Esophagus (tissue), 2 donors: ENCODE data around the gene VPS11. TPM values are rescaled to one million over a fixed set of nuclear protein-coding genes. Genes with fewer than 3 reads are reported as not detected.

Experiments
- H3K27ac ChIP-seq, 2 donors: one replicate each; pipeline ENCODE4 v1.5.1; 2013; ENCODE audit warnings: low read depth in 2 of 2, mild to moderate bottlenecking in 2 of 2, inconsistent platforms in 1 of 2, low read length in 1 of 2, moderate library complexity in 1 of 2
- H3K27me3 ChIP-seq, 2 donors: one replicate each; pipeline ENCODE4 v1.6.1; 2013; ENCODE audit warnings: low read length in 2 of 2, control low read depth in 1 of 2, mild to moderate bottlenecking in 1 of 2; ENCODE audit not compliant: insufficient read depth in 2 of 2, control insufficient read depth in 1 of 2
- H3K36me3 ChIP-seq, 2 donors: one replicate each; pipeline ENCODE4 v1.6.1; 2013; ENCODE audit warnings: low read length in 1 of 2; ENCODE audit not compliant: control insufficient read depth in 2 of 2, insufficient read depth in 2 of 2
- H3K4me1 ChIP-seq, 2 donors: one replicate each; pipeline ENCODE4 v1.6.1; 2013; ENCODE audit warnings: low read length in 1 of 2; ENCODE audit not compliant: control insufficient read depth in 2 of 2, insufficient read depth in 2 of 2
- H3K4me3 ChIP-seq, 2 donors: one replicate each; pipeline ENCODE4 v1.5.1; 2013; ENCODE audit warnings: low read length in 2 of 2, mild to moderate bottlenecking in 2 of 2, low read depth in 1 of 2, moderate library complexity in 1 of 2
- H3K9me3 ChIP-seq, 2 donors: one replicate each; pipeline ENCODE4 v1.6.1; 2013; ENCODE audit warnings: mild to moderate bottlenecking in 2 of 2, low read depth in 1 of 2, low read length in 1 of 2, moderate library complexity in 1 of 2; ENCODE audit not compliant: control insufficient read depth in 2 of 2, insufficient read depth in 1 of 2
- WGBS, 2 donors: extraction: QIAGEN DNeasy Blood & Tissue Kit; methylation state at CpG; one replicate each; pipeline ENCODE4 v1.1.7; 2013; 5-methylcytosine and 5-hydroxymethylcytosine counted together
- polyA plus RNA-seq, 2 donors: library from polyadenylated mRNA; stranded (reverse); fragments of 200-250 nt; gene quantifications; one replicate each; pipeline ENCODE4 v1.2.3, GENCODE V29; 2013
- donor health status: healthy with polysubstance abuse.
- donor health status: Bipolar disorder and iron deficiency.

VPS11 gene
- polyA plus RNA-seq, 2 donors = 22.4 to 29.0 TPM

GRCh38 chr11:119061256-119061655 is 6.4 kb upstream of the VPS11 start:
- Histone ChIP-seq H3K9me3 (no peaks in the 10 kb centered on the region), H3K27ac (no peak overlapping the region), H3K4me1 (no peaks in the 10 kb centered on the region), H3K27me3 (no peaks in the 10 kb centered on the region), H3K36me3 (no peaks in the 10 kb centered on the region), H3K4me3 (no peak overlapping the region)
- WGBS, 2 donors = 85 to 93% methylated on average over 3 of the region's 3 CpGs

DNA sequence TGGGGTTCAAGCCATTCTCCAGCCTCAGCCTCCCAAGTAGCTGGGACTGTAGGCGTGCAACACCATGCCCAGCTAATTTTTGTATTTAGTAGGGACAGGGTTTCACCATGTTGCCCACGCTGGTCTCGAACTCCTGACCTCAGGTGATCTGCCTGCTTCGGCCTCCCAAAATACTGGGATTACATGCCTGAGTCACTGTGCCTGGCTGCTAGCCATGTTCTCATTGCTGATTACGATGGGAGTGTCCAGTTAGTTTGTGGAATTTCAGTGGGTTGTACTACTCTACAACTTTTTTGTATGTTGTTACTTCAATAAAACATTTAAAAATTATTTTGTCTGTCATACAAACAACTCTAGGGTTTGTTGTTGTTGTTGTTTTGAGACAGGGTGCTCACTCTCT is 4.8 kb upstream of the VPS11 start:
- Histone ChIP-seq H3K27me3 (no peaks in the 10 kb centered on the region), H3K9me3 (no peaks in the 10 kb centered on the region), H3K4me1 (peaks cover 0 to 2% of the 10 kb centered on the region in 2 donors), H3K36me3 (no peaks in the 10 kb centered on the region), H3K27ac (no peak overlapping the region), H3K4me3 (no peak overlapping the region)
- 58 to 60% methylated on average over 5 of the region's 5 CpGs for WGBS, 2 donors

GRCh38 chr11:119065369-119065768 is 2.2 kb upstream of the VPS11 start:
- H3K27ac ChIP-seq = no peak overlapping the region
- peaks cover 0 to 3% of the 10 kb centered on the region in 2 donors for H3K36me3 ChIP-seq
- H3K27me3 ChIP-seq = no peaks in the 10 kb centered on the region
- H3K9me3 ChIP-seq = no peaks in the 10 kb centered on the region
- H3K4me3 ChIP-seq = no peak overlapping the region
- peaks cover 2 to 4% of the 10 kb centered on the region in 2 donors for H3K4me1 ChIP-seq
- WGBS, 2 donors = 56 to 57% methylated on average over 4 of the region's 4 CpGs

GRCh38 chr11:119077839-119078238 is 10.2 kb downstream of the VPS11 start:
- Histone ChIP-seq H3K4me1 (no peaks in the 10 kb centered on the region), H3K27me3 (no peaks in the 10 kb centered on the region), H3K27ac (no peak overlapping the region), H3K36me3 (peaks cover 35 to 55% of the 10 kb centered on the region in 2 donors), H3K4me3 (no peak overlapping the region), H3K9me3 (no peaks in the 10 kb centered on the region)
- WGBS, 2 donors = 82 to 89% methylated on average over 11 of the region's 11 CpGs

DNA sequence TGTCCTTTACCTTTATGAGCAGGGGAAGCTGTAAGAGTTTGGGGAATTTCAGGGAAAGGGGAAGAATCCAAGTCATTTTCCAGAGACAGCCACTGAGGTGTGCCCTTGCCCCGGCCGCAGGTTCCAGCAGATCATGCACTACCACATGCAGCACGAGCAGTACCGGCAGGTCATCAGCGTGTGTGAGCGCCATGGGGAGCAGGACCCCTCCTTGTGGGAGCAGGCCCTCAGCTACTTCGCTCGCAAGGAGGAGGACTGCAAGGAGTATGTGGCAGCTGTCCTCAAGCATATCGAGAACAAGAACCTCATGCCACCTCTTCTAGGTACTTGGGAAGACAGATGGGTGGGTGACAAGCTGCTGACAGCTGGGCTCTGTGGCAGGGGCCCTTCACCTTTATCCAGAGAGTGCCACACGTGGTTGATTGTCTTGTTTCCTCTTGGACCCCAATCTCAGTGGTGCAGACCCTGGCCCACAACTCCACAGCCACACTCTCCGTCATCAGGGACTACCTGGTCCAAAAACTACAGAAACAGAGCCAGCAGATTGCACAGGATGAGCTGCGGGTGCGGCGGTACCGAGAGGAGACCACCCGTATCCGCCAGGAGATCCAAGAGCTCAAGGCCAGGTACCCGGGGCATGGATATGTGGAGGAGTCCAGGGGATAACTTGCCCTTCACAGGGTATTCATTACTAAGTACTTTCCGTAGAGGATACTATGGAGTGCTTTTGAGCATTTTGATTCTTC is 11.2 kb downstream of the VPS11 start:
- Histone ChIP-seq H3K4me1 (no peaks in the 10 kb centered on the region), H3K36me3 (peaks cover 25 to 44% of the 10 kb centered on the region in 2 donors), H3K27me3 (no peaks in the 10 kb centered on the region), H3K27ac (no peak overlapping the region), H3K4me3 (no peak overlapping the region), H3K9me3 (no peaks in the 10 kb centered on the region)
- 92% methylated on average over 19 of the region's 19 CpGs for WGBS, 2 donors

DNA sequence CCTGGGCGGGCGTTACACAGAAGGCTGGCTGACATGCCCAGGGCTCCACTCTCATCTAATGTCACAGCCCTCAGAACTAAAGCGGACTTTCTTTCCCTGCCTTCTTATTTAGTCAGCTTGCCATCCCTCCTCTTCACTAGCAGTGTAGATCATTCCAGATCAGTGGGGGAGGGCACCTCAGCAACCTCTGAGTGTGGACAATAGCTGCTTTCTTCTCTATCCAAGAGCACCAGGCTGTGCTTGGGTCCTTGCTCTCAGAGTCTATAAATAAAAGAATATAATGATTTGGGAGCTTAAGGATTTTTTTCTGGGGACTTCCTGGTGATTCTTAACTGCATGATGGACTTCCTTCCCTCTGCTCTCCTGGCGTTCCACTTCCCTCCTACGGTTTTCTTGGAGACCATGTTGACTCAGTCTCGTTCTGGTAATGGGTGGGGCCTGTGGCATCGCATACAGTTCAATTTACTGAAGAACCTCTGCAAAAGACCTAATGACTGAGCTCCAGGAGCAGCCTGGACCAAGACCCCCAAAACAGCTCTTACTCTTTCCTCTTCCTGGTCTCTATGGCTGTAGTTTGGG is 14.2 kb downstream of the VPS11 start:
- Histone ChIP-seq H3K36me3 (peaks cover 25 to 41% of the 10 kb centered on the region in 2 donors), H3K27ac (peak overlapping the region in 1 of 2 donors; percentile 33), H3K4me3 (no peak overlapping the region), H3K27me3 (no peaks in the 10 kb centered on the region), H3K4me1 (peaks cover 0 to 7% of the 10 kb centered on the region in 2 donors), H3K9me3 (no peaks in the 10 kb centered on the region)
- 65 to 71% methylated on average over 7 of the region's 7 CpGs for WGBS, 2 donors

DNA sequence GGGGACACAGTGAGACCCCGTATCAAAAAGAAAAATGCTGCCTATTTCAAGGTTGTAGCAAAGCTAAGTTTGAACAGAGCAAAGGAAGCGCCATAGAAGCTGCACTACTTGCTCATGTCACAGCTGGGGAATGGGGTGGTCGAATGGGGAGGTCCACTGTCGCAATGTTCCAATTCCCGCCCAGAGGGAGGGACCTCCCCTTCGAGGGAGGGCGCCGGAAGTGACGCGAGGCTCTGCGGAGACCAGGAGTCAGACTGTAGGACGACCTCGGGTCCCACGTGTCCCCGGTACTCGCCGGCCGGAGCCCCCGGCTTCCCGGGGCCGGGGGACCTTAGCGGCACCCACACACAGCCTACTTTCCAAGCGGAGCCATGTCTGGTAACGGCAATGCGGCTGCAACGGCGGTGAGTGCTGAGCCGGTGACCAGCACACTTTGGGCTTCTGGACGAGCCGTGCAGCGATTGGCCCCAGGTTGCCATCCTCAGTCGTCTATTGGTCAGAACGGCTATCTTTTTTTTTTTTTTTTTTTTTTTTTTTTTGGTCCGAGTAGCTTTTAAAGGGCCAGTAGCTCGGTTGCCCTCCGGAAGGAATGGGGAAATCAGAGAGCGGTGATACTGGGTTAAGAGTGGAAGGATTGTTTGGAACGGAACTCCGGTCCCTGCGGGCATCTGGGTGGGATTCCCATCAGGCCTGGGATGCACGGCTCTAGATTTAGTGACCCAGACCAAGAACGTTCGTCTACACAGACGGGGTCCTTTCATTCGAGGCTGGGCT is 17.2 kb downstream of the VPS11 start, which contains the start of gene HMBS:
Gene HMBS (plus strand): TSS at position 219 of the 774 bp plus-strand sequence. CDS start 153 bp downstream, at position 372.
- WGBS, 2 donors = 0 to 1% methylated on average over 45 of the region's 45 CpGs
- peaks cover 2 to 16% of the 10 kb centered on the region in 2 donors for H3K36me3 ChIP-seq

GRCh38 chr11:119085437-119085847 is 17.8 kb downstream of the VPS11 start:
- peak overlapping the region; percentile 83 to 98 for H3K27ac ChIP-seq
- no peaks in the 10 kb centered on the region for H3K27me3 ChIP-seq
- no peaks in the 10 kb centered on the region for H3K9me3 ChIP-seq
- H3K4me3 ChIP-seq = peak overlapping the region; percentile 55 to 85
- H3K4me1 ChIP-seq = peaks cover 0 to 10% of the 10 kb centered on the region in 2 donors
- peaks cover 2 to 15% of the 10 kb centered on the region in 2 donors for H3K36me3 ChIP-seq
- 0 to 2% methylated on average over 13 of the region's 13 CpGs for WGBS, 2 donors

More for the DNA sequence above, 17.2 kb downstream of the VPS11 start, which contains the start of gene HMBS:
- peaks cover 0 to 10% of the 10 kb centered on the region in 2 donors for H3K4me1 ChIP-seq
- H3K27ac ChIP-seq = peak within 1 kb of the TSS; percentile 84 to 98
- peak within 1 kb of the TSS; percentile 65 to 85 for H3K4me3 ChIP-seq
- no peaks in the 10 kb centered on the region for H3K9me3 ChIP-seq
- no peaks in the 10 kb centered on the region for H3K27me3 ChIP-seq

DNA sequence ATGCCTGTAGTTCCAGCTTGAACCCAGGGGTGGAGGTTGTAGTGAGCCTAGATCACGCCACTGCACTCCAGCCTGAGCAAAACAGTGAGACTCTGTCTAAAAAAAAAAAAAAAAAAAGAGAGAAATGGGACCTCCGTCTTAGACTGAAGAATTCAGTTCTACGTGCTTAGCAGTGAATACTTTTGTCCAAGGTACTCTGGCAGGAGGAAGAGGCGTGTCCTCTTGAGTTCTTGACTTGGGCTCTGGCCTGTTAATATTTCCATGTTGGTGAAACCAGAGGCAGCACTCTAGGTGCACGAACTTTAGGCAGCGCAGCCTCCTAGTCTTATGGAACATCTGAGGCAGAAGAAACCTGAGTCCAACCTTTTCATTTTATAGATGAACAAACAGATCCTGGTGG is 19.5 kb downstream of the VPS11 start:
- no peaks in the 10 kb centered on the region for H3K27me3 ChIP-seq
- H3K4me3 ChIP-seq = no peak overlapping the region
- H3K9me3 ChIP-seq = no peaks in the 10 kb centered on the region
- 90 to 91% methylated on average over 6 of the region's 6 CpGs for WGBS, 2 donors
- peaks cover 1 to 3% of the 10 kb centered on the region in 2 donors for H3K36me3 ChIP-seq
- H3K27ac ChIP-seq = no peak overlapping the region
- peaks cover 0 to 10% of the 10 kb centered on the region in 2 donors for H3K4me1 ChIP-seq
